ENCODE measurements around the gene CLTCL1. TPM values are rescaled to one million over a fixed set of nuclear protein-coding genes. Genes with fewer than 3 reads are reported as not detected.

Gene CLTCL1
- total RNA-seq, 1 experiment from 2014 or later = 7.1 TPM

DNA sequence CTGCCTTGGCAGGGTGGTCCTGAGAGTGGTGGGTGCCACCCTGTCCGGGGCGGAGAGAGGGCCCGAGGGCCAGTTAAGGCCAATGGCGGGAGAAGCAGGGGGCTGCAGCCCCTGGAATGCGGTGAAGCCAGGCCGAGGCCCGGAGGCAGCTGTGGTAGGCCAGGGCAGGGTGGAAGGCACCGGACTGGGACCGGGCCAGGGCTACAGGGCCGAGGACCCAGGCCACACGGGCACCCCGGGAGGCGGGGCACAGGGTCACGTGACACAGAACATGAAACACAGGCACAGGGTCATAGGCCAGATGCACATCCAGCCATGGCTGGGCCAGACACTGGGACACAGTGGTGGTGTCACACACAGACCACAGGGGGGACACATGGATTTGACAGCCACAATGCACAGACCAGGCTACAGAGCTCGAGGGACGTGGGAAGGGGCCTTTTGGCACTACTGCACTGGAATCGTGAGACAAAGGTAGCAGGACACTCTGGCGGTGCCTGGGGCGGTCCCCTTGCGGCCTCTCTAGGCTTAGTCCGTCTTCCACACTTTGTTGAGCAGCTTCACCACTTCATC, 115.8 kb downstream of the CLTCL1 start:
- Histone ChIP-seq H3K27ac (ENCODE audit: low read depth, low read length) (peak overlapping the region; percentile 88), H3K4me3 (replicated peaks in 1 of 2; ENCODE audit: low read depth in 1 of 2, low read length in 2 of 2) (no peak overlapping the region), H3K9me2 (ENCODE audit: insufficient read depth) (no peaks in the 10 kb centered on the region), H4K20me1 (ENCODE audit: insufficient read depth) (no peaks in the 10 kb centered on the region), H3K9ac (ENCODE audit: low read length) (no peak overlapping the region), H3K36me3 (ENCODE audit: control insufficient read depth in 1 of 2, insufficient read depth in 2 of 2, low read length in 2 of 2) (no peaks in the 10 kb centered on the region), H3K4me1 (ENCODE audit: control insufficient read depth in 1 of 2, insufficient read depth in 2 of 2, low read length in 2 of 2) (peaks cover 11 to 67% of the 10 kb centered on the region in 2 experiments), H3K27me3 (ENCODE audit: insufficient read depth, low read length) (no peaks in the 10 kb centered on the region), H3K4me2 (ENCODE audit: low read length) (peak overlapping the region; percentile 95; the same call in 1 of the 2 replicates), H2AFZ (ENCODE audit: low read depth, low read length, poor library complexity, severe bottlenecking) (no peak overlapping the region), H3K79me2 (ENCODE audit: insufficient read depth, low read length) (peaks cover 62% of the 10 kb centered on the region), H3K9me3 (ENCODE audit: control insufficient read depth in 1 of 2, insufficient read depth in 1 of 2, low read depth in 1 of 2, low read length in 2 of 2) (no peaks in the 10 kb centered on the region)
- ChIA-PET POLR2A (no interaction called here), RAD21 (ENCODE audit: low non-redundant PET in 1 of 2, low total read pairs in 2 of 2, uncharacterized antibody in 2 of 2, unreplicated experiment in 2 of 2) (no interaction called here), CTCF (no interaction called here)
- no TSS peak for BruUV-seq (replicated peaks)
- TF ChIP-seq POLR2A (IDR thresholded peaks at IDR 0.05; ENCODE audit: borderline replicate concordance, extremely low read depth, insufficient read depth, insufficient read length) (peak; percentile 23), ZNF274 (IDR thresholded peaks at IDR 0.05; ENCODE audit: low read depth, low read length) (no peak), RAD21 (IDR thresholded peaks at IDR 0.05; ENCODE audit: low read depth) (no peak), CBX3 (IDR thresholded peaks at IDR 0.05; ENCODE audit: low read depth) (no peak), YY1 (IDR thresholded peaks at IDR 0.05; ENCODE audit: extremely low read depth, insufficient replicate concordance, low read depth, low read length) (no peak)
- ATAC-seq (no peak), DNase-seq (ENCODE audit: low read depth, low spot score) (no peak)
- intact Hi-C loops (cut with micrococcal nuclease) = no loop called here

DNA sequence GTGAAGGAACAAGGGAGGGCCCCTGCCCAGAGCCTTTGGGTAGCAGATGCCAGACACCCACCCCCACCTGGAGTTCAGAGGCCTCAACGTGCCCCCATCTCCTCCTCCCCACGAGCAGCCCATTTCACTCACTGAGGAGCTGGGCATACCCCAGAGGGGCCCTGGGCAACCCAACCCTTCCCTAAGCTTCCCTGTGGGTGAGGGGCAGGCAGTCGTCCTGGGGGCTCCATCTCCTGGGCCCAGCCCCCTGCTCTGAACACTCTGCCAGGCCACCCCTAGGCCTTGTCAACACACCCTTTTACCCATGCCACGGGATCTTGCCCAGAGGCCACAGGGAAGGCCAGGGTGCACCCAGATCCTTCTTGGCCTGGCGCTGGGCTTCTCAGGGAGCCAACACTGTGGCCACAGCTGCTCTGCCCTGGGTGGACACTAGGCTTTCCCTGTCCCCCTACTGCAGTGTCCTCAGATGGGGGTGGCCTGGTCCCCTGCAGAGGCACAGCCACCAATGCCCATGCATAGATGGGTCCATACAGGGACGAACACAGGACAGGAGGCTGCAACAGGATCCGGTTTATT, 116.4 kb downstream of the CLTCL1 start:
- H3K27me3 ChIP-seq (ENCODE audit: insufficient read depth, low read length) = no peaks in the 10 kb centered on the region
- peak overlapping the region; percentile 88 for H3K27ac ChIP-seq (ENCODE audit: low read depth, low read length)
- ChIA-PET POLR2A (interaction anchor here (0.6 kb wide), 1 partner anchor 39 kb away, joined by 3 read pairs; no protein-coding TSS in a partner anchor), CTCF (interaction anchor here (1.5 kb wide), 1 partner anchor 31 kb away, joined by 4 read pairs; the partner anchor contains the start of gene ESS2), RAD21 (ENCODE audit: low non-redundant PET in 1 of 2, low total read pairs in 2 of 2, uncharacterized antibody in 2 of 2, unreplicated experiment in 2 of 2) (no interaction called here)
- H4K20me1 ChIP-seq (ENCODE audit: insufficient read depth) = no peaks in the 10 kb centered on the region
- intact Hi-C loops (cut with micrococcal nuclease) = no loop called here
- BruUV-seq (replicated peaks) = no TSS peak
- H3K36me3 ChIP-seq (ENCODE audit: control insufficient read depth in 1 of 2, insufficient read depth in 2 of 2, low read length in 2 of 2) = no peaks in the 10 kb centered on the region
- no peaks in the 10 kb centered on the region for H3K9me3 ChIP-seq (ENCODE audit: control insufficient read depth in 1 of 2, insufficient read depth in 1 of 2, low read depth in 1 of 2, low read length in 2 of 2)
- H3K79me2 ChIP-seq (ENCODE audit: insufficient read depth, low read length) = peaks cover 62% of the 10 kb centered on the region
- peak overlapping the region; percentile 99 for H3K4me2 ChIP-seq (ENCODE audit: low read length)
- TF ChIP-seq POLR2A (IDR thresholded peaks at IDR 0.05; ENCODE audit: borderline replicate concordance, extremely low read depth, insufficient read depth, insufficient read length) (peak; percentile 18), CBX3 (IDR thresholded peaks at IDR 0.05; ENCODE audit: low read depth) (no peak), TCF7L2 (IDR thresholded peaks at IDR 0.05; ENCODE audit: borderline replicate concordance, extremely low read depth, insufficient read depth, insufficient read length) (no peak), POLR2AphosphoS5 (IDR thresholded peaks at IDR 0.05; ENCODE audit: low read depth, low read length) (no peak), YY1 (IDR thresholded peaks at IDR 0.05; ENCODE audit: extremely low read depth, insufficient replicate concordance, low read depth, low read length) (no peak)
- H3K9me2 ChIP-seq (ENCODE audit: insufficient read depth) = no peaks in the 10 kb centered on the region
- H3K4me1 ChIP-seq (ENCODE audit: control insufficient read depth in 1 of 2, insufficient read depth in 2 of 2, low read length in 2 of 2) = peaks cover 11 to 73% of the 10 kb centered on the region in 2 experiments
- H3K9ac ChIP-seq (ENCODE audit: low read length) = no peak overlapping the region
- ATAC-seq (no peak), DNase-seq (ENCODE audit: low read depth, low spot score) (no peak)
- H2AFZ ChIP-seq (ENCODE audit: low read depth, low read length, poor library complexity, severe bottlenecking) = no peak overlapping the region
- no peak overlapping the region for H3K4me3 ChIP-seq (replicated peaks in 1 of 2; ENCODE audit: low read depth in 1 of 2, low read length in 2 of 2)
